SHP77 (cell line): ENCODE measurements around the gene GALNTL6.
A peak's percentile ranks its signal among the peaks of the same experiment; 100 is the strongest.
"Not testable (repeated sequence)": the region's sequence is repeated elsewhere in the genome, so short reads cannot be mapped to it uniquely, and the experiment has no call there.

Experiments
- DNase-seq, 2 experiments: peaks; one replicate each; lab custom pipeline; 2025; lab: John Stamatoyannopoulos, UW

The GALNTL6 gene

DNA sequence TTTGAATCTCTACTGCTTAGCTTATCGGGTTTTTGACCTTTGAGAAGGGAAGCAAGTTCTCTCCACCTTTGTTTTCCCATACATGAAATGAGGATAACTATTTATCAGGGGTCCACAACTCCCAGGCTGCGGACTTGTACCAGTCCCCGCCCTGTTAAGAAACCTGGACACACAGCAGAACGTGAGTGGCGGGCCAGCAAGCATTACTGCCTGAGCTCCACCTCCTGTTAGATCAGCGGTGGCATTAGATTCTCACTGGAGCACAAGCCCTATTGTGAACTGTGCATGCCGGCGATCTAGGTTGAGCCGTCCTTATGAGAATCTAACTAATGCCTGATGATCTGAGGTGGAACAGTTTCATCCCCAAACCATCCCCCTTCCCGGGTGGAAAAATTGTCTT is 579.5 kb downstream of the GALNTL6 start:
- no peak for DNase-seq

DNA sequence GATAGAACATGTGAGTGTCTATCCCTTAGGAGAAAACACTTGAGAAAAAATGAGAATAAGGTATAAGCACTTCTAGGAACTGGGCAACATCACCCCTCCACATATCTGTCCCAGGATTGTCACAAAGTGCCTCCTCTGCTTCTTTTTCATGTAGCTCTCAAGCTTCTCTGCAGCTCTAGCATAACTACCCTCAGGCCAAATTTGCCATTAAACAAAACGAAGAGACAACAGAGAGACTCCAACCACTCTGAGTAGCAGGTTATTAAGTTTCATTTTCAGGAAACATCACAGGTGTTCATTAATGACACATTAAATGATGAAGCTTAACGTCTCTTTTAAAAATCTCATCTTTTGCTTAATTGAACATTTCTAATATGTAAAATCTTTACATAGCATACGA is 580.0 kb downstream of the GALNTL6 start:
- no peak for DNase-seq

DNA sequence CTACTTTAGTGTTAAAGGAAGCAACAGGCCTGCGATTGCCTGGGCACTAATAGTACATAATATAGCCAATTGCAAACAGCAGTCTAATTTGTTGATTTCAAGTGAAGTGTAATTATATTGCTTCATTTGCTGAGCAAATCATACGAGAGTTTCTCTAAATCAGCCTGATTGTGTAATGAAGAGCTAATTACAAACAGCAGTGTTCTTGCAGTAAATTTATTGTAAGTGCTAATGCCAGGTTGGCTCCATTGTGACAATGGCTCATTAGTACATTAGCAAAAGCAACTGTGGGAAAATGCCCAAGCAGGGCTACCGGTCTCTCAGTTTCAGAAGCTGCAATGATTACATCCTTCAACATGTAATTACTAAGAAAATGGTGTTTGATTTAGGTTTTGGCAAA is 591.5 kb downstream of the GALNTL6 start:
- DNase-seq = no peak

DNA sequence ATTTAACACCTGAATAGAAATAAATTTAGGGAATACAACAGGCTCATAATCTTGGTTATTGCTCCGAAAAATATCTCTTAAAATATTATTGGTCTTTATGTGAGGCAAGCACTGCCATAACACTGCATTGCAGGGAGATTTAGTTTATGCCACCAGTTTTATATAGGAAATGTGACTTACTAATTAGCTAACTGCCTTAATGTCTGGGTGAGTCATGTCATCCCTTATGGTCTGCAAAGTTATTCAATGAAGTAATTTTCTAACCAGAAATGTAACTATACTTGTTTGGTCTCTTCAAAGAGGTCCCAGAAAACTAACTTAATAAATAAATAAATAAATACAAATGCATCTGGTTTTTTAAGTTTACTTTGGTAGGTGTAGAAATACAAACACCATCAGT is 597.2 kb downstream of the GALNTL6 start:
- DNase-seq = no peak

DNA sequence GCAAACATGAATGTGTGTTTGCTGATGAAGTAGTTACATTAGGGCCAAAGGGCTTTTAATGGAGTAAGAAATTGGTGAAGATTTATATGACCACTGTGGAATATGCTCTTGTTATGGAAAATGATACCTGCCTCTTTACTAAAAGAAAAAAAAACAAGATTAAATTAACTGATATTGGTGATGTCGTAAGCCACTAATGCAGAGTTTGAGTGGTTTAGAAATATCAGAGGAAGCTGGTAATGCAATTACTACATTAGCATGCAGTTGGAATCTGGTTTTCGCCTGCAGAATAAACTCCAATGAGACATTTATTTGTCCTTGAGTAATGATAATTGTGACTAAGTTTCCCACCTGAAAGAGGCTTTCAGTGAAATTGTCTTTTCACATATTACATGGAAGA is 597.9 kb downstream of the GALNTL6 start:
- peak in 1 of 2 experiments; percentile 1 for DNase-seq

DNA sequence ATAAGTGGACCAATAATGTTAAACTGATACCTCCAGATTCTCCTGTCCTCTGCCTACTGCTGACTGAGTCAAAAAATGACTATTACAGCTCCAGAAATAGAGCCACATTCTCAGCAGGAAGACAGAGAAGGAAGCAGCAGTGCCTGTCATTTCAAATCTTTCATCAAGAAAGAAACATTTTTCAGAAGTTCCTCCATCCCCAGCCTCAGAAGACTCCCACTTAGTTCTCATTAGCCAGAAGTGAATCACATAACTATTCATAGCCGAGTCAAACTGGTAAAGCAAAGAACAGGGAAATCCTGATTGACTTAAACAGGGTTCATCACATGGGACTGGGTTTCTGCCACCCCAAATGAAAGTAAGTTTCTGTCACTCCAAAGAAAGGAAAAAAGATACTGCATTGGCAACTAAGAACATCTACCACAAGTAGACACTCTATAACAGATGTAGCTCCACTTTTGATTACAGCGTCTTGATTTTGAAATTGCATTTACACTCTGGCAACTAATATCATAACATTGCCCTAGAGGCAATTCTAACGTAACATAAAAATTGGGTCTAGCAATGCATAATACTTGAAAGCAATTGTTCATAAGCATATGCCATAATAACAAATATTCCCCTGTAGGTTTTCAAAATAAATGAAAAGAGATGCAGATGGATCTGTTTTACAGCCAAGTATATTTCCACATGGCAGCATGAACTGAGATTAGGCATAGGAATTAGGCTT is 599.8 kb downstream of the GALNTL6 start:
- no peak for DNase-seq

DNA sequence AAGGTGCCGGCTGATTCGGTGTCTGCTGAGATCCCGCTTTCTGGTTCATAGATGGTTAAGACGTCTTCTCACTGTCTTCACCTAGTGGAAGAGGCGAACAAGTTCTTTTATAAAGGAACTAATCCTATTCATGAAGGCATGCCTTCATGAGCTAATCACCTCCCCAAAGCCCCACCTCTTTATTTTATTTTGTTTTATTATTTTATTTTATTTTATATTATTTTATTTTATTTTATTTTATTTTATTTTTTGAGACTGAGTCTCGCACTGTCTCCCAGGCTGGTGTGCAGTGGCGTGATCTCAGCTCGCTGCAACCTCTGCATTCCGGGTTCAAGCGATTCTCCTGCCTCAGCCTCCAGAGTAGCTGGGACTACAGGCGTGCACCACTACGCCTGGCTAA is 615.8 kb downstream of the GALNTL6 start:
- not testable (repeated sequence) for DNase-seq

DNA sequence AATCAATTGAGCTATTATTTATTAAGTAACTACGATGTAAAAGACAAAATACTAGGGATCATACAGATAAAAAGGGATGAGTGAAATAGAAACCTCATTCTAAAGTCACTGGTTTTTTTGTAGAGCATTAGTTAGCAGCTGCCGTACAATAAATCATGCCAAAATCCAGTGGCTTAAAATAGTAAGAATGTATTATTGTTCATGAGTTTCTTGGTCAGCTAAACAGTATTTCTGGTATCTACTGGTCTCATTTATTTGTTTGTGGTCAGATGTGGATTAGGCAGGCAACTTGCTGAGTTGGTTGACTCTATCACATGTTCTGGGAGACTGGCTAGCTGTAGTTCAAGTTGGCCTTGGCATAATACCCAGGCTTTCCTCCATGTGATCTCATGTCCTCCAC is 667.3 kb downstream of the GALNTL6 start:
- no peak for DNase-seq

DNA sequence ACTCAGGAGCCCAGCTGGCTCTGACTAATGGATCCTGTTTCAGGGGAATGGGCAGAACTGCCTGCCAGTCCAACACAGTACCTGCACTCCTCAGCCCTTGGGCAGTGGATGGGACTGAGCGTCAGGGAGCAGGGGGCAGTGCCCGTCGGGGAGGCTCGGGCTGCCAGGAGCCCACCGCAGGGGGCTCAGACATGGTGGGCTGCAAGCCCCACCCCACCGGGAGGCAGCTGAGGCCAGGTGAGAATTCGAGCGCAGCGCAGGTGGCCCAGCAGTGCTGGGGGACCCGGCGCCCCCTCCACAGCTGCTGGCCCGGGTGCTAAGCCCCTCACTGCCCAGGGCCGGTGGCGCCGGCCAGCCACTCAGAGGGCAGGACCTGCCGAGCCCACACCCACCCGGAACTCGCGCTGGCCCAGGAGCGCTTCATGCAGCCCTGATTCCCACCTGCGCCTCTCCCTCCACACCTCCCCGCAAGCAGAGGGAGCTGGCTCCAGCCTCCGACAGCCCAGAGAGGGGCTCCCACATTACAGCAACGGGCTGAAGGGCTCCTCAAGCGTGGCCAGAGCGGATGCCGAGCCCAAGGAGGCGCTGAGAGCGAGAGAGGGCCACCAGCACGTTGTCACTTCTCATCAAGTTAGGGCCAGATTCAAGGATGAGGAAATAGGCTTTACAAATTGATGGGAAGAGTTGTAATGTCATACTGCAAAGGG is 668.8 kb downstream of the GALNTL6 start:
- DNase-seq = no peak

DNA sequence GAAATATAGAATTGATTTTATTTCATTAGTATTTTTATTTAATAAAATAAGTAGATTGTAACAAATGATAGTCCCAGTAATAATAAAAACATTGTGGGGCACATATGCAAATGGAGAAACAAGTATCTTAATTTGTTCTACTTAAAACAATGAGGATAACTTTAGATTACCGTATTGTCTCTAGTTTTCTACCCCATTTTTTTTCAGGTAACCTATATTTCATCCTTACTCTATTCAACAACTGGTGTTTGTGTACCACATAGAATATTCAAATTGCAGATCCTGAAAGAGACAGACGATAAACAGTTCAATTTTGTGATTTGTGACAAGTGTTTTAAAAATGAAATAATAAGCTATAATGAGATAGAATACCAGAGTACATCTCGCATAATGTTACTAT is 671.8 kb downstream of the GALNTL6 start:
- no peak for DNase-seq

DNA sequence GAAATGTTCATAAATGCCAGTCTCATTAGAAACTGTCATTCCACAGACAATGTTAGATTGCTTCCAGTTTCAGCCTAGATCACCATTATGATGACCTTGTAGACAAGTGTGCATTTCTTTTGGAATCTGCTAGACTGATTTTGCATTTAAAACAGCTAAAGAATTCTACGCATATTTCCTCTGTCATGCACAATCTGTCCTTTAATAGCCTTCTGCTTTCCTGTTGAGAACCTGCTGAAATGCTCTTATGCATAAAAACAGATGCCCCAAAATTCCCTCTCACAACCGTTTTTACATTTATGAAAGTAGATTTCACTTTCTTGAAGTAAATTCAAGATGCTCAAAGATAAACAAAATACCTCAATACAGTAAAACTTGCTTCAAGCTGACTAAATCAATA is 673.3 kb downstream of the GALNTL6 start:
- DNase-seq = no peak

DNA sequence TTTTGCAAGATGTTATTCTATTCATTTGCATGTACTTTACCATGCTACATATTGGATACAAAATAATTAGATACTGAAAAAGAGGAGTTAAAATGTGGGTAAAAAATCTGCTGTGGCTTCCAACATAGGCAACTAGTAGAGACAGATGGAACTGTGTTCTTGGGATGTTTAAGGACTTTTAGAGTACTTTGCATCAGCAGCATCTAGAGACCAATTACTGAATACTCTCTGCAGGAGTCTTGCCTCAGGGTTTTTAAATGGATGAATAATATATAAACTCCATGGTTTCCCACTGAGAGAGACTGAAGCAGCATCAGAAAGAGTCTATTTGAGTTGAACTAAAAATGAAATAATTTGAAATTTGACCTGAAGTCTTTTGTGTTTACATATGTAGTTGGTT is 676.7 kb downstream of the GALNTL6 start:
- no peak for DNase-seq

DNA sequence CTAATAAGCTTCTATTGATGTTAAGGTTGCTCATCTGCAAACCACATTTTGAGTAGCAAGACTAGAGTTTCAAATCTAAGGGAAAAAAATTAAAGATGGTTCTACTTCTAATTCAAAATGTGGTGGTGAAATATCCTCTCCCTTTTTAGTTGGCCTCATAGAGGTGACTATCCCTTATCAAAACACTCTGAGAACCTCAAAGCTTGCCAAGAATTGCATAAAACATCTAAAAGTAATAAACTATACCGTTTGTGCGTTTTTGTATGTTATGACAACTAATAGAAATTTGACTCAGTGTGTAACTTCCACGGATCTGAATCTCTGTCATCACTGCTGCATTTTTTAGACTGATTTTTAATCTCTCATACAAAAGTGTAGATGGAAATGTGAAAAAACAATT is 682.6 kb downstream of the GALNTL6 start:
- no peak for DNase-seq

DNA sequence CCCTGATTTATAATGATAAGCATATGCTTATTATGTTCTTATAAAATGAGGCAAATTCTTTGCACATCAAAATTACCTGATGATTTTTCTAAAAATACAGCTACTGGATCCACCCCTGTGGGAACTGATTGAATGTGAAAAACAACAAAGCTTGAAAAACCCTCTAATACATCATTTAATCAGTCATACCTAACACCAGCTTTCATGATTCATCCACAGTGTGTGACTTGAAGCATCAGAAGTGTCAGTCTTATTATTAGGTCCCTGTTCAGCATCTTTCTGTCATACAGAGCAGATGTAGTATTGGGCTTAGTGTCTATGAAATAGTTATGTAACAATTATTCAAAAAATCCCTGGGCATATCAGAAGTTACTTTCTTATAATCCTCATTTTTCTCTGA is 684.1 kb downstream of the GALNTL6 start:
- DNase-seq = no peak

DNA sequence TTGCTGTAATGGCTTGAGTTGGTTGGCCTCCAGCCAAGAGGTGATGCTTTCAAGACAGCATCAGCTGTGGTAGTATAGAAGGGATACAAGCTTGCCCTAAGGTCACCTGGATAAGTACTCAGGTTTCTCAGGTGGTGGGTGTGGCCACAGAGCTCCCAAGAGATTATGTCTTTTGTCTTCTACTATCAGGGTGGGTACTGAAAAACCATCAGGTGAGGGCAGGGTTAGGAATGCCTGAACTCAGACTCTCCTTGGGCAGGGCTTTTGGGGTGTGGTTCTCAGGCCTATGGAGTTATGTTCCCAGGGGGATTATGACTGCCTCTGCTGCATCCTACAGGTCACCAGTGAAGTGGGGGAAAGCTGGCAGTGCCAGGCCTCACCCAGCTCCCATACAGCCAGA is 700.8 kb downstream of the GALNTL6 start:
- no peak for DNase-seq

DNA sequence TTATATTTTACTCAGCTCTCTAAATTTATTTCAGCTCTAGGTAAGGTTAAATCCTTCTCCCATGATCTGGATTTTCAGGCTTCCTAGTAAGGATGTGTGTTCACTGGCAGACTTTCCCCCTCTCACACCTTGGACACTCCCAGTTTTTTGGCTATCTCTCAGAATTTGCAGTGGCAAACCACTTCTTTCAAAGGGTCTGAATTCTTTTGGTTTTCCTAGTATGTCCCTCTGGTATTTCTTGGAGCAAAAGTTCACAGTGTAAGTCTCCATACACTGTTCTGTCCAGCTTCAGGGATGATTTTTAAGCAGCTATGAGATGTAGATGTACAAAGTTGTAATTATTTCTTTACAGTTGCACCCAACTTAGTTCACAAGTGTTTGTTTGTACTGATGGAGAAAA is 701.6 kb downstream of the GALNTL6 start:
- no peak for DNase-seq

DNA sequence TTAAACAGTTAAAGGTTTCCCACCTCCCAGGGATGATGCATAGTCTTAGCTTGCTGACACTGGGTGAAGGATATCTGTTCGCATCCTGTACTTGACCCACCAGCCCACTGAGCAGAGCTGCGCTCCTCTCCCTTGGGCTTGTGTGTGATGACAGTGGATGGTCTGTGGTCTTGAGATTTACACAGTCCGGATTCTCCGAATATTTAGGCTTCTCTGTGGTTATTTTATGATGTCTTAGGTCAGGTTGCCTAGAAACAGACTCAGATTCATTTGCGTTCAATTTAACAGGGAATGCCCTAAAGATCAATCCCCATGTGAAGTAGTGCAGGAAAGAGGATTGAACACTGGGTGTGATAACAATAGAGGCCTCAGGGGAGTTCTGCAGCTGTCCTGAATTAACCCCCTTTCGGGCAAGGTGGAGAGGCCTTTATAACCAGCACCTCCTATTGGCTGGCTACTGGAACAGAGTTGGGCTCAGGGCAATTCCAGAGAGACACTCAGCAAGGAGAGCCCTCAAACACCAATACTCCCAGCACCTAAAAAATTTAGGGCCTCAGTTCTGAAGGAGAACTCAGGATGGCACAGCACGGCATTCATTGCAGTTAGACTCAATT is 702.2 kb downstream of the GALNTL6 start:
- DNase-seq = no peak

DNA sequence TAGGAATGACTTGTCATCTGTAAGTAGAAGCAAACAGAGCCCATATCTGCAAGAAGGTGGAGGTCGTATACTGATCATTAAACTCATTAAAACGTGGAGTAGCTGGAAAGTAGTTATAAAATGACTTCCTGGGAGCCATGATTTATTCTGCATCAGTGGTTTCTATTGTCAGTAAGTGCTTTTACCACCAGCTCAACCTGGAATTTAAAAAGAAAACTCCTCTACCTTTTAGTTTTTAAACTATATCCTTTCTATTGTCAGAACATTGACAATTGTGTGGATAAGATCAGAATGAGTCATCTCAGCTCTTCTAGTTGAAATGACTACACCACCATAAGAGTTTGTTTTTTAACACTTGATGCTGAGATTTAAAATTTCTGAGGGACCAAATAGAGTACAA is 704.2 kb downstream of the GALNTL6 start:
- no peak for DNase-seq

DNA sequence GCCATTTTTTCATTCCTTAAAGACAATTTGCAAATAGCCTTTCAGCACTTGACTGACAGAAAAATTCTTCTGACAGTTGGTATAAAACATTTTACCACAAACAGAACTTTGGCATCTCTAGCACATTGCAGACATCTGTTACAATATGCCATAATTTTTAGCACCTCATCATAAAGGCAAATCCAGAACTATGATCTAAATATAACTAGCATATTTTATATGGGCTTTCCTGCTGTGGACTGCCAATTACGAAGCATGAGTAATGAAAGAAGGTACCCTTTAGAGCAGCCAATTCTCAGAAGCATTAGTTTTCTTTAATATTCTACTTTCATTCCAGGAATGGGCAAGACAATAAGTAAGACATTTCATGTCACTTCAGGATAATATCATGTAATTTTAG is 708.0 kb downstream of the GALNTL6 start:
- no peak for DNase-seq

DNA sequence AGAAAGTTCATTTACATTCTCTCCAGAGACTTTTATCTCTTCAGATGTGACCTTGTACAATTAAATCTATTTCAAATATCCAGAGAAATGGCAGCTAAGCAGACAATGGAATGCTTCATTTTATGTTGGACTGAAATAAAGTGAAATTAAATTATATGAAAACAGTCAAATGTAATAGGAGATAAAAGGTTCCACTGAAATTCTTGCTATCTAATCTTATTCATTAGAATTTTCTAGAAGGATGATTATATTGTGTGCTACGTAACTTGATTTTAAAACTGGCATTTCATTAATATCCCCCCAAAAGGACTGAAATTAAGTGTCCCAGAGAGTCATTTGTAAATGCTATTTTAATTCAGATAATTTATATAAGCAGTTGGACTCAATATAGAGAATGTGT is 708.5 kb downstream of the GALNTL6 start:
- DNase-seq = no peak

DNA sequence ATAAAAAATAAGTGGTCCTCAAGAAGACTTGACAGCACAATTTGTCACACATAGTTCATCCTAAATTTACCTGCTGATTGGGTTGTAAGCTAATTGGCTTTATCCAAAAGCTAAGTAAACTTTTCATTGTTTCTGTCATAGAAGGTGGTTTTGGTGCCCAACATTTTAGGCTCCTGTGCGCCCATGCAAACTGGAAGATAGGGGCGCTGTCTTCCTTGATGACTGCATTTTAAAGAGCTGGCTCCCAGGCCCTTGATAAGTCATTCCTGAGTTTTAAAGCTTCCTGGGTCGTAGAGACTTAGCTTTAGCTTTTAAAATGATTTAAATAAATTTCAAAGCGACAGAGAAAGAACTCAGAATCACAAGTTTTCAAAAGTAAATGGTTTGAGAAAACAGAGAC is 730.0 kb downstream of the GALNTL6 start:
- no peak for DNase-seq

DNA sequence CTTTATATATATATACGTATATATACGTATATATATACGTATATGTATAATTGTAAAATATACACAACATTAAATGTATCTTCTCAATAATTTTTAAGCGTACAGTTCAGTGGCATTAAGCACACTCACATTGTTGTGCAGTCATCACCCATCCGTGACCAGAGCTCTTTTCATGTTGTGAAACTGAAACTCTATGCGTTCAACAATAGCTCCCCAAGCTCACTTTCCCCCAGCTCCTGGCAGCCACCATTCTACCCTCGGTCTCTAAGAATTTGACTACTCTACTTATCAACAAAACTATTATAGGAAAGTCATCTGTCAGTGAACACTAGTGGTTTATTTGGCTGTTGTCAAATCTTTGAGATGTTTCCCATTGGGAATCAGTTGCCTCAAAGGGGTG is 733.6 kb downstream of the GALNTL6 start:
- no peak for DNase-seq

DNA sequence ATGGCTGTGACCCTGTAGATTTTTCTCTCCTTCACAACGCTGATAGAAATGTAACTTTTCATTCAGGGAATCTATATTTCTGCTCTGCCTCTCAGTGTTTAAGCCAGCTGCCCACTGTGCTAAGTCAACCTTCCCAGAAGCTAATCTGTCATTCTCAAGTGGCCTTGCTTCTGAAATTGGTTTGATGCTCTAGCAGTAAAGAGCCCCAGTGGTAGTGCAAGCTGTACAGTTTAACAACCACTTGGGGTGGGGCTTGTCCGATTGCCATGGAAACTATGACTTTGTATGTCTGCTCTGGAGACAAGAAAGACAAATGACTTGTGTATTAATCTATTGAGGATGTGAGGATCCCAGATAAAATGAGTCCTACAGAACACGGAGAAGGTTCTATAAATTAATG is 734.5 kb downstream of the GALNTL6 start:
- peak; percentile 78 to 83 for DNase-seq

DNA sequence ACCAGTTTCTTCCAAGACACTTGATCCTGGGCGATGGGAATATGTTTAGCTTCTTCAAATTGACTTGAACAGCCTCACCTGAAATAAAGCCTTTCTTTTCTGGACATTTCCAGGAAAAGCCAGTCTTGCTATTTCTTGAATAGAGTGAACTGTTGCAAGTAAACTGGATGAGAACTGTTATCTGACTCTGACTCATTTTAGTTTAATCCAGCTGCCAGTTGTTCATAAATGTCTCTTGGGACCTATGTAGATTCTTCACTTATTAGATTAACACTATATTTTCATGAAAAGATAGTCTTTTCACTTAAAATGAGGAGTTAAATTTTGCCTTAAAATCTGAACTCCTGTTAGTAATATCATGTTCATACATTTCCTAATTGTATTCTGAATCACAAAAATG is 740.0 kb downstream of the GALNTL6 start:
- DNase-seq = no peak
